Activated naive CD8-positive, alpha-beta T cell treated with anti-CD3 and anti-CD28 coated beads, Interleukin-2, amount 50 U/mL, for 24 hours (primary cell): ENCODE data around the gene TMEM60.

Experiments used
- ATAC-seq: fragments of 150-1000 bp; cut with Tn5 transposase; one replicate; pipeline ENCODE4 v1.10.0; 2021
- DNase-seq: peaks from one replicate; pipeline ENCODE4 v3.0.0; 2021
- H3K27ac Mint-ChIP-seq: one replicate; pipeline ENCODE4 v1.8.0; 2021; ENCODE audit warnings: mild to moderate bottlenecking, mixed read lengths
- H3K27me3 Mint-ChIP-seq: one replicate; pipeline ENCODE4 v1.8.0; 2021; ENCODE audit warnings: mixed read lengths
- H3K36me3 Mint-ChIP-seq: one replicate; pipeline ENCODE4 v1.8.0; 2021; ENCODE audit warnings: low read depth, mixed read lengths
- H3K4me1 Mint-ChIP-seq: one replicate; pipeline ENCODE4 v1.8.0; 2021; ENCODE audit warnings: mixed read lengths
- H3K4me3 Mint-ChIP-seq: one replicate; pipeline ENCODE4 v1.8.0; 2021; ENCODE audit warnings: mild to moderate bottlenecking, moderate library complexity, mixed read lengths
- H3K9me3 Mint-ChIP-seq: one replicate; pipeline ENCODE4 v1.8.0; 2021; ENCODE audit warnings: mixed read lengths

TMEM60 gene

GRCh38 chr7:77745746-77746145 is 52.5 kb downstream of the TMEM60 start:
- no peaks in the 10 kb centered on the region for H3K9me3 Mint-ChIP-seq
- peaks cover 9% of the 10 kb centered on the region for H3K4me1 Mint-ChIP-seq
- DNase-seq, result no peak
- ATAC-seq, result no peak
- no peak overlapping the region for H3K4me3 Mint-ChIP-seq
- H3K27me3 Mint-ChIP-seq, result no peaks in the 10 kb centered on the region
- no peak overlapping the region for H3K27ac Mint-ChIP-seq
- peaks cover 26% of the 10 kb centered on the region for H3K36me3 Mint-ChIP-seq
